SK-N-MC (cell line): ENCODE measurements around the gene NME9.

Experiments
- EZH2 ChIP-seq: fragments of 200-600 bp; sonication (generic); IDR thresholded peaks from one replicate; pipeline ENCODE4 v1.6.1; 2017; ENCODE audit warnings: antibody characterized with exemption
- FOXP2 ChIP-seq: optimal IDR thresholded peaks from 2 replicates; pipeline ENCODE3; 2011; ENCODE audit warnings: mild to moderate bottlenecking, moderate library complexity; ENCODE audit not compliant: insufficient read depth; ENCODE audit errors: extremely low read length, control extremely low read depth
- POLR2AphosphoS5 ChIP-seq: IDR thresholded peaks from 2 replicates; pipeline ENCODE4 v1.6.1; 2012; ENCODE audit warnings: mild to moderate bottlenecking, low read depth, low read length, borderline replicate concordance

- no peak for TF ChIP-seq POLR2AphosphoS5
- no peak for TF ChIP-seq EZH2
- TF ChIP-seq FOXP2 = no peak
Observed at GRCh38 chr3:138355071-138355470, 25.4 kb upstream of the NME9 start.
